ENCODE results near the gene PFN1. TPM values are rescaled to one million over a fixed set of nuclear protein-coding genes. Genes with fewer than 3 reads are reported as not detected.

PFN1 gene
- total and polyA plus RNA-seq, 10 of the 15 experiments (the other 5 are each of a cell fraction or from before 2014, with no cell fraction given), result 154 to 3,892 (median 1,918) TPM

GRCh38 chr17:4966844-4967538, 18.7 kb upstream of the PFN1 start (continued):
- TF ChIP-seq E4F1 (IDR thresholded peaks at IDR 0.05; ENCODE audit: borderline replicate concordance, partially characterized antibody), result peak; percentile 89
- no peak for TF ChIP-seq NFXL1 (IDR thresholded peaks at IDR 0.05; ENCODE audit: borderline replicate concordance)
- no peak for TF ChIP-seq RELA (IDR thresholded peaks at IDR 0.05; ENCODE audit: borderline replicate concordance, partially characterized antibody)
- TF ChIP-seq BMI1 (IDR thresholded peaks at IDR 0.05; ENCODE audit: borderline replicate concordance), result no peak
- TF ChIP-seq CREM (IDR thresholded peaks at IDR 0.05; ENCODE audit: low read depth), result 0 out of 2 replicates have a peak, but pooled peaks have one; percentile 29
- no peak for TF ChIP-seq BRCA1 (IDR thresholded peaks at IDR 0.05; ENCODE audit: low read depth, low read length)
- TF ChIP-seq POU2F2 (IDR thresholded peaks at IDR 0.05; ENCODE audit: borderline replicate concordance, low read depth, low read length), result no peak
- peak; percentile 17; the same call in 1 of the 2 replicates for TF ChIP-seq BACH1 (IDR thresholded peaks at IDR 0.05; ENCODE audit: borderline replicate concordance)
- no peak for TF ChIP-seq IRF5 (IDR thresholded peaks at IDR 0.05; ENCODE audit: borderline replicate concordance)
- TF ChIP-seq POLR2A (IDR thresholded peaks at IDR 0.05; ENCODE audit: low read depth, low read length), result peak; percentile 67
- peak; percentile 100 for TF ChIP-seq PKNOX1 (IDR thresholded peaks at IDR 0.05)
- no peak for TF ChIP-seq SMAD5 (IDR thresholded peaks at IDR 0.05; ENCODE audit: low read depth)
- TF ChIP-seq NFYA (IDR thresholded peaks at IDR 0.05; ENCODE audit: borderline replicate concordance, low read depth, low read length), result peak; percentile 97
- peak; percentile 89; the same call in 1 of the 2 replicates for TF ChIP-seq HDGF (IDR thresholded peaks at IDR 0.05)
- no peak for TF ChIP-seq RAD21 (IDR thresholded peaks at IDR 0.05; ENCODE audit: insufficient read depth, low read depth, low read length)
- TF ChIP-seq E2F4 (IDR thresholded peaks at IDR 0.05; ENCODE audit: low read depth, low read length), result no peak
- no peak for TF ChIP-seq YY1 (IDR thresholded peaks at IDR 0.05; ENCODE audit: low read depth, low read length)
- TF ChIP-seq ZBTB40 (IDR thresholded peaks at IDR 0.05; ENCODE audit: borderline replicate concordance), result peak; percentile 76; the same call in 1 of the 2 replicates

Measured in GM12878 (cell line).